ENCODE measurements around the gene PAAF1.

PAAF1 gene, protein sequence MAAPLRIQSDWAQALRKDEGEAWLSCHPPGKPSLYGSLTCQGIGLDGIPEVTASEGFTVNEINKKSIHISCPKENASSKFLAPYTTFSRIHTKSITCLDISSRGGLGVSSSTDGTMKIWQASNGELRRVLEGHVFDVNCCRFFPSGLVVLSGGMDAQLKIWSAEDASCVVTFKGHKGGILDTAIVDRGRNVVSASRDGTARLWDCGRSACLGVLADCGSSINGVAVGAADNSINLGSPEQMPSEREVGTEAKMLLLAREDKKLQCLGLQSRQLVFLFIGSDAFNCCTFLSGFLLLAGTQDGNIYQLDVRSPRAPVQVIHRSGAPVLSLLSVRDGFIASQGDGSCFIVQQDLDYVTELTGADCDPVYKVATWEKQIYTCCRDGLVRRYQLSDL

GRCh38 chr11:73876424-73877310, at the start of gene PAAF1, which contains the start of gene COA4:
Gene PAAF1 (plus strand): TSS chr11:73876999. CDS start chr11:73877022, 23 bp downstream.
Gene COA4 (minus strand): TSS chr11:73876846. CDS start chr11:73873378, 3,468 bp downstream.
- DNase-seq (ENCODE audit: low read depth in 2 of 2), result peak; percentile 79 to 89

DNA sequence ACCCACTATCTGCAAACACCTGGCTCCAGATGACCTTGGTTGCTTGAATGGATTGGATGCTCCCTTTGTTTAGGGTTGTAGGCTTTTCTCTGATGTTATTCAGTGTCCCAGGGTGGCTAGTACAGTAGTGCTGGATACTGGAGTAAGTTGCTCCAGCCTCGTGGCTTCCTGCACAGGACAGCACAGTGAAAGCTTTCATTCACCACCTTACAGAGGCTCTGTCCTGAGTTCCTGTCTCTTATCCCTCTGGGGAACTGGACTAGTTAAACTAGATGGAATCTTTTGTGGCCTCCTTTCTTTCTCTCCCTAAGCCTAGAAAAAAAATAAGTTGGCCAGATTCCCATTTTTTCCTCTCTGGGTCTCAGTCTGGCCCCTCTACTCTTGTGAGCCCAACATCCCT, 46.5 kb upstream of the PAAF1 start:
- no peak for DNase-seq (ENCODE audit: low read depth in 2 of 2)

DNA sequence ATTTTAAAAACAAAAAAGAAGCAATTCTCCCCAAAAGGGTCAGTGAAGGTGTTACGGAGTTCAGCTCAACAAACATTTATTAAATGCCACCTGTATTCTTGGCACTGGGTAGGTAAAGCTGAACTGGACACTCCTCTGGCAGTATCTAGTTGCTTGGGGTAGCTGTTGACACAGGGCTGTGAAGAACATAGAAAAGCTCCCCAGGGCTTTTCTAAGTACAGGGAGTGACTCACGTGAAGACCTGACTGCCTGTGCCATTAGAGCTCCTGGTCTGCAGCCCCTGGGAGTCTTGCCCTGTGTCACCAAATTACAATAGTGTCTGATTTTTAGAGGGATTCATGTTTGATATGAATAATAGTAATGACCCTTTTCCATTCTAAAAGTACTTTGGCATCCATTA, 43.7 kb upstream of the PAAF1 start:
- no peak for DNase-seq (ENCODE audit: low read depth in 2 of 2)

GRCh38 chr11:73838443-73839122, 38.2 kb upstream of the PAAF1 start:
- no peak for DNase-seq (ENCODE audit: low read depth in 2 of 2)

DNA sequence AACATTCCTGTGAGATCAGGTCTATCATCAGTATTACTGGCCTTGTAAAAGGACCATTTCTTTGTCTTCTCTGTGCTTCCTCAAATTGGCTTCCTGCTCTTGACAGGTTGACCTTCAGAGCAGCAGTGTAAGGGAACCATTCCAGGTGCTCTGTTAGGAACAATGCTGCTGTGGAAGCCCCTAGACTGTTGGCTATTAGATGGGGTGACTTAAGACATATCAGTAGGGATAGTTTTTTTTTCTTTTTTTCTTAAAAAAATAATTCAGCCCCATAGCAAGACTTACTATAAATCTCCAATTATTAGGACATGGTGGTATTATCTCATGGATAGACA, 37.7 kb upstream of the PAAF1 start:
- DNase-seq (ENCODE audit: low read depth in 2 of 2), result no peak

GRCh38 chr11:73851046-73851764, 25.6 kb upstream of the PAAF1 start:
- no peak for DNase-seq (ENCODE audit: low read depth in 2 of 2)

DNA sequence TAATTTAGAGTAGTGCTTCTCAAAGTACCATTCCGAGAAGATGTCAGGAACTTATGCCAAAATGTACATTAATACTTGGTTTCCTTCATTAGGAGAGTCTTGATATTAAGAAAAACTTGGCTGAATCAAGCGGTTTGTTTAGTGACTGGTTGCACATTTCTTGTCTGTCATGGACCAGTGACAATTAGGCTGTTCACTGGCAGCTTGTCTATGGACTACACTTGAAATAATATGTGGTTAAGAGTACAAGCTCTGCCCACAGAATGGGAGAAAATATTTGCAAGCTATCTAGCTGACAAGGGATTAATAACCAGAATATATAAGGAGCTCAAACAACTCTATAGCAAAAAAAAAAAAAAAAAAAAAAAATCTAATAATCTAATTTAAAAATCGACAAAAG, 24.8 kb upstream of the PAAF1 start:
- DNase-seq (ENCODE audit: low read depth in 2 of 2), result no peak

- DNase-seq (ENCODE audit: low read depth in 2 of 2), result no peak
These were observed 22.1 kb upstream of the PAAF1 start for GRCh38 chr11:73854680-73855079.

GRCh38 chr11:73856031-73856567, 20.7 kb upstream of the PAAF1 start:
- DNase-seq (ENCODE audit: low read depth in 2 of 2), result no peak

DNA sequence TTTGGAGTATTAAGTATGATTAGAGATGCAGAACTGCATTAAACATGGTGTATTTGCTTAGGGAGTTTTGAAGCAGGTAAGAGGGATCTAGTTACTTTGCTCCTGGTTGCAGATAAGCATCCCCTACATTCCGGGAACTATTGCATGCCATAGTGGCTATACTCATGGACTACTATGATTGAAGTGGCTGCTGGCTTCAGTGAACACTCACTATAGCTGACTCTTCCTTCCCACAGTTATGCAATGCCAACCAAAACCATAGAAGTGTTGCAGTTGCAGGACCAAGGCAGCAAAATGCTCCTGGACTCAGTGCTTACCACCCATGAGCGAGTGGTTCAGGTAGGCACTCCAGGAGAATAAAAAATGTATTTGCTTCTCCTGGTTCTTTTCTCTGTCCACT, 17.1 kb upstream of the PAAF1 start:
- no peak for DNase-seq (ENCODE audit: low read depth in 2 of 2)

DNA sequence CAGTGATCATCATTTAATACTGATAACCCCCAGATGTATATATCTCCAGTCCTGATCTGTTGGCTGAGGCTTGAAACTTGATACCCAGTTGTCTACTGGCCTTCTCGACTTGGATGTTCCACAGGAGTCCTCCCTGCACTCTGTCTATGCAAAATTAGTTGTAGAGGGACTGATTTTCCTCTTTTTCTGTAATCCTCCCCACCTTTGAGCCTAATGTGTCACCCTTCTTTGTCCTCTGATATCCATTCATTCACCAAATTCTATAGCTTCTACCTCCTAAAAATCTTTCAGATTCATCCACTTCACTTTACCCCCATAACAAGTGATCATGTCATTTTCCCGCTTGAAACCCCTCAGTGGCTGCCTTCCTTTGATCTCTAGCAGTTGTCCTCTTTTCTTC, 16.6 kb upstream of the PAAF1 start:
- no peak for DNase-seq (ENCODE audit: low read depth in 2 of 2)

DNA sequence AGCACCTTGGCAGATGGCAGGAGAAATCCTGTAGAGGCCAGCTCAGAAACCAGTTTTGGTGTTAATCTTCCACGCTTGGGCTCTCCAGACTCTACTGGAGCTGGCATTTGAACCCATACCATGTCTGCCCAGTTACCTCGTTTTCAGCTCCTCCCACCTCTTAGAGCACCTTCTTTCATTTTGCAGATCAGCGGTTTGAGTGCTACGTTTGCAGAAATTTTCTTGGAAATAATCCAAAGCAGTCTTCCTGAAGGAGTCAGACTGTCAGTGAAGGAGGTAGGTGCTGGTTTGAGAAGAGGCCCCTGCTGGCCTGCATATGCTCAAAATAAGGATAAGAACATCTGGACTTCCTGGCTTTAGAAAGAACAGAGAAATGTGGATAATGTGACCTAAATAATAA, 13.8 kb upstream of the PAAF1 start:
- no peak for DNase-seq (ENCODE audit: low read depth in 2 of 2)

GRCh38 chr11:73866095-73866579, 10.7 kb upstream of the PAAF1 start:
- DNase-seq (ENCODE audit: low read depth in 2 of 2), result no peak

GRCh38 chr11:73866586-73866996, 10.2 kb upstream of the PAAF1 start:
- no peak for DNase-seq (ENCODE audit: low read depth in 2 of 2)

DNA sequence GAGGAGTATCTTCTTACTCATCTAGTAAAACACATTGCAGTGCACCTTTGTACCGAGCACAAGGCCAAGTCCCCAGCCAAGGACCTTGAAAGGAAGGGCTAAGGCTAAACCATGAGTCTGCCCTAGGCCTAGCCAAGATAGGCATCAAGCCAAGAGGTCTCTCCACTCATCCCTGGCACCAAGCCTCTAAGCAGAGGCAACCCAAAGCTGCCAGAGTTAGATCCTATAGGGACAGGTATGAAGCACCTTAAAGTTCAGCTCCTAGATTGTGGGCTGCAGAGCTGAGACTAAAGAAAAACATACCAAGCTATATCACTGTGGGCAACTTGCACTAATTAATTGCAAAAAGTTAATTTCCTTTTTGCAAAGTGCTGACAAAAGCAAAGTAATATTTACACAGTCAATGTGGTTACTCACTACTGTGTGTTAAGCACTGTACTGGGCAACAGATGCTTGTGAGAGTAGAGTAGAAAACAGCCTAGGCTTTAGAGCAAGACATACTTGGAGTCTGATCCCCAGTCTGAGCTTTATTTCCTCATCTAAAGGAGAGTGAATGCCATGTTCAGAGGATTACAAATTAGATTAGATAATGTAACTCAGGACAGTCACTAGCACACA, 7.4 kb upstream of the PAAF1 start:
- DNase-seq (ENCODE audit: low read depth in 2 of 2), result no peak

DNA sequence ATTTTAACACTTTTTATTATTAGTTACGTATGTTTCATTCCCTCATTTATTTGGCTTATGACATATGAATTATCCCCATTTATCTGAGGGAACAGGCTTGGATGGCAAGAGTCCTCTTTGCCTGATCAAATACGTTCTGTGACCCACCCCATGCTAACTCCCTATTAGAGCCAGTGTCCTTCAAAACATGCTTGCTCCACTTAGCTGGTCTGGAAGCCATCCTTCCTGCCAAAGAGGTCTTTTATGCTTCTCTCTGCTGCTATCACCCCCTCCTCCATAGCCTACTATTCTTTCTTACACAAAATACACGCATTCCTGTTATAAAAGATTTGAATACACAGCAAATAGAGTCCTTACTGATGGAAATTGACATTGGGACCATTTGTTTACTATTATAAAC, 6.5 kb upstream of the PAAF1 start:
- DNase-seq (ENCODE audit: low read depth in 2 of 2), result no peak

- DNase-seq (ENCODE audit: low read depth in 2 of 2), result no peak
These were observed 3.9 kb upstream of the PAAF1 start for GRCh38 chr11:73872749-73873357.

GRCh38 chr11:73875380-73875779, 1.4 kb upstream of the PAAF1 start:
- no peak for DNase-seq (ENCODE audit: low read depth in 2 of 2)

DNA sequence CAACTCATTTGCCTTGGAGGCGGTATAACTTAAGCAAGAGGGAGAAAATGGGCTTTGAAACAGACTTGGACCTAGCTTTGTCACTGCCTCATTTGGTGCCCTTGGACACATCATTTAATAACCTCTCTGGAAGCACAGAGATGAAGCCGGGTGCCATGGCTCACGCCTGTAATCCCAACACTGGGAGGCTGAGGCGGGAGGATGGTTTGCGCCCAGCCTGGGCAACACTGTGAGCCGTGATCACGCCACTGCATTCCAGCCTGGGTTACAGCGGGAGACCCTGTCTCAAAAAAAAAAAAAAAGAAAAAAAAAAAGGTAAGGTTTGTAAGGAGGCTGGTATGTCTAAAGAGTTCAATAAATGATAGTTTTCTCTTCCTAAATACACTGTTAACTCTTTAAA, 959 bp upstream of the PAAF1 start:
- no peak for DNase-seq (ENCODE audit: low read depth in 2 of 2)

DNA sequence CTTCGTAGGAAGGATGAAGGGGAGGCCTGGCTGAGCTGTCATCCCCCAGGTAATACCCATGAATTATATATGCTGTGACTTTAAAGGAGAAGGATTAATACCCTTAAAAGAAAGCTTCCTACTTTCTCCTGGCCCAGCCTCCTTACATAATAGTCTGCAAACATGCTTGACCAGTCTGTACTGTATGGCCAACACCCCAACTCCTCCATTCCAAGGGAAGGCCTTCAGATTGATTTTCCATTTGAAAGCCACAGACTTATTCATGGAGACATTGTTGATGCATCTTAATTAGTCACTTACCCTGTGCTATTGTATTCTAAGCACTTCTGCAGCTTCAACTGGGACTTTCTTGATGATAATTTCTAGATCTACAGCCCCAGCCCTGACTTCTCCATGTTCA, 2.0 kb downstream of the PAAF1 start:
- DNase-seq (ENCODE audit: low read depth in 2 of 2), result no peak
